HepG2 (cell line): ENCODE data around the gene KIF7. TPM values are rescaled to one million over a fixed set of nuclear protein-coding genes. Genes with fewer than 3 reads are reported as not detected.

Experiments used
- ATAC-seq: fragments of 200-7000 bp; cut with Tn5 transposase; 3 replicates; pipeline ENCODE4 v1.9.1; 2020; ENCODE audit warnings: mild to moderate bottlenecking, moderate library complexity
- BruUV-seq: library from RNA; stranded (reverse); fragments of 400-500 nt; replicated peaks from 2 replicates; lab custom pipeline; 2021; lab: Mats Ljungman, UMichigan
- CTCF ChIA-PET: fragments of 300-600 bp; formaldehyde crosslinking; extraction: SDS; loops from one replicate; lab custom pipeline; 2021; ENCODE audit warnings: low total read pairs, inconsistent platforms, low intra/inter-chr PET ratio; lab: Yijun Ruan, JAX
- POLR2A ChIA-PET: fragments of 350-600 bp; sonication (Branson Sonifier 250); formaldehyde crosslinking; loops from one replicate; lab custom pipeline; 2020; ENCODE audit warnings: antibody characterized with exemption, inconsistent platforms; lab: Yijun Ruan, JAX
- DNase-seq: peaks from one replicate; pipeline ENCODE4 v3.0.0-alpha.2; 2015; ENCODE audit warnings: low spot score
- FAIRE-seq: peaks from 3 replicates; lab custom pipeline; 2011; peaks lifted over from hg19 to GRCh38; lab: Jason Lieb, UNC
- H2AFZ ChIP-seq: one replicate; pipeline ENCODE4 v1.6.1; 2011; ENCODE audit warnings: low read length, inconsistent platforms
- H3K27ac ChIP-seq: fragments of 300-600 bp; 3 replicates; pipeline ENCODE4 v1.8.0; 2011; ENCODE audit warnings: mixed run types, mild to moderate bottlenecking, mixed read lengths, low read length, inconsistent platforms; ENCODE audit not compliant: insufficient read depth; ENCODE audit errors: extremely low read length
- H3K27me3 ChIP-seq, 2 experiments: fragments of 200-600 bp in 1 of 2; 2 replicates in 1 of 2; 3 replicates in 1 of 2; pipeline versions ENCODE4 v1.6.0 to v1.8.0; 2011; ENCODE audit warnings: low read length in 2 of 2, mild to moderate bottlenecking in 2 of 2, moderate library complexity in 2 of 2, inconsistent platforms in 1 of 2; ENCODE audit not compliant: insufficient read depth in 2 of 2, control insufficient read depth in 1 of 2
- H3K36me3 ChIP-seq, 2 experiments: fragments of 200-600 bp in 1 of 2; replicated peaks in 1 of 2; 2 replicates in 1 of 2; 3 replicates in 1 of 2; pipeline versions ENCODE4 v1.5.1 to v1.8.0; 2011; ENCODE audit warnings: low read length in 2 of 2, inconsistent platforms in 1 of 2; ENCODE audit not compliant: insufficient read depth in 2 of 2, control insufficient read depth in 1 of 2
- H3K4me1 ChIP-seq: 2 replicates; pipeline ENCODE4 v1.5.1; 2012; ENCODE audit warnings: low read length, inconsistent platforms; ENCODE audit not compliant: insufficient read depth
- H3K4me2 ChIP-seq: 2 replicates; pipeline ENCODE4 v1.6.0; 2011; ENCODE audit warnings: low read depth, low read length, inconsistent platforms
- H3K4me3 ChIP-seq, 3 experiments: fragments of 200-600 bp in 1 of 3; sonication (generic), shearing (Covaris generic) in 1 of 3; replicated peaks in 1 of 3; 2 replicates each; pipeline ENCODE4 v1.5.1; 2011 to 2016; ENCODE audit warnings: low read length in 3 of 3, inconsistent platforms in 2 of 3, low read depth in 2 of 3, mild to moderate bottlenecking in 2 of 3, control low read depth in 1 of 3, mixed read lengths in 1 of 3; ENCODE audit not compliant: insufficient read depth in 1 of 3
- H3K79me2 ChIP-seq: one replicate; pipeline ENCODE4 v1.6.1; 2011; ENCODE audit warnings: low read length, inconsistent platforms; ENCODE audit not compliant: insufficient read depth
- H3K9ac ChIP-seq: 2 replicates; pipeline ENCODE4 v1.6.0; 2011; ENCODE audit warnings: mild to moderate bottlenecking, low read depth, low read length, inconsistent platforms; ENCODE audit not compliant: insufficient read depth
- H3K9me3 ChIP-seq: 2 replicates; pipeline ENCODE4 v1.5.1; 2012; ENCODE audit warnings: mild to moderate bottlenecking, low read length
- H4K20me1 ChIP-seq: 2 replicates; pipeline ENCODE4 v1.6.0; 2011; ENCODE audit warnings: inconsistent platforms, mild to moderate bottlenecking, low read length, moderate library complexity; ENCODE audit not compliant: insufficient read depth
- CSRNP2 ChIP-seq: sonication (generic); formaldehyde crosslinking; conservative IDR thresholded peaks from 2 replicates; pipeline ENCODE4 v1.8.0; 2022; ENCODE audit warnings: low read depth, missing genetic modification reagents
- SALL2 ChIP-seq: sonication (generic); formaldehyde crosslinking; IDR thresholded peaks from 2 replicates; pipeline ENCODE4 v1.8.1; 2023; ENCODE audit warnings: mild to moderate bottlenecking, missing genetic modification reagents, inconsistent platforms
- TP53 ChIP-seq: sonication (generic); formaldehyde crosslinking; conservative IDR thresholded peaks from 2 replicates; pipeline ENCODE4 v1.4.0; 2020; ENCODE audit warnings: missing genetic modification reagents
- ZNF629 ChIP-seq: sonication (generic); formaldehyde crosslinking; conservative IDR thresholded peaks from 2 replicates; pipeline ENCODE4 v1.5.0; 2020; ENCODE audit warnings: missing genetic modification reagents
- WGBS: methylation state at CpG from one replicate; pipeline ENCODE4 v1.1.6; 2017; ENCODE audit warnings: low lambda C conversion rate; 5-methylcytosine and 5-hydroxymethylcytosine counted together
- in situ Hi-C: cut with HindIII; loops from 2 replicates; pipeline ENCODE4 v1.10.0; 2017; ENCODE audit warnings: low pct_unique_long_range_greater_than_20kb; ENCODE audit not compliant: extremely low pct_ligation_motif_present
- intact Hi-C: fragments of 100-400 bp; cut with micrococcal nuclease; formaldehyde crosslinking; loops from one replicate; pipeline ENCODE4 v1.10.0; 2022; ENCODE audit not compliant: unreplicated experiment
- polyA plus RNA-seq, 8 experiments: library from polyadenylated mRNA; depleted of rRNA in 3 of 8; stranded (reverse) in 7 of 8; unstranded in 1 of 8; fragments of >200 nt; fragmentation: Illumina TruSeq in 4 of 8; extraction: Trizol in 4 of 8; gene quantifications; 2 replicates each; pipeline versions ENCODE4 v1.2.1 to v1.2.3, GENCODE V29; 2011 to 2016; ENCODE audit warnings: low read depth in 4 of 8, missing spikeins in 1 of 8, mixed read lengths in 1 of 8; ENCODE audit not compliant: insufficient read depth in 1 of 8
- total RNA-seq, 5 experiments: library from RNA; depleted of rRNA; stranded (reverse); fragments of >200 nt; fragmentation: Illumina TruSeq; extraction: Trizol; gene quantifications; 2 replicates each; pipeline ENCODE4 v1.2.3, GENCODE V29; 2016; ENCODE audit warnings: low read depth in 1 of 5
- TF ChIP-seq, protein P1 (sequence below): sonication (generic); formaldehyde crosslinking; IDR thresholded peaks from 2 replicates; pipeline ENCODE4 v1.4.0; 2020; ENCODE audit warnings: missing genetic modification reagents

Gene KIF7
- total and polyA plus RNA-seq, 2 of the 13 experiments (the other 11 are each of a cell fraction or from before 2014, with no cell fraction given) = 1.5 to 6.2 TPM

GRCh38 chr15:89640245-89640644, 15.0 kb downstream of the KIF7 start:
- Histone ChIP-seq H3K4me3 (no peak overlapping the region), H3K9ac (no peak overlapping the region), H3K9me3 (no peaks in the 10 kb centered on the region), H3K27me3 (no peaks in the 10 kb centered on the region), H3K79me2 (no peaks in the 10 kb centered on the region), H3K27ac (no peak overlapping the region), H3K36me3 (peaks cover 0 to 2% of the 10 kb centered on the region in 2 experiments; a peak in 1 of 5 replicates), H3K4me1 (no peaks in the 10 kb centered on the region), H4K20me1 (no peaks in the 10 kb centered on the region), H3K4me2 (no peak overlapping the region), H2AFZ (no peak overlapping the region)
- TF ChIP-seq CSRNP2 (no peak), TP53 (no peak), ZNF629 (CRISPR knock-in tag) (peak; percentile 63), SALL2 (no peak)
- TF ChIP-seq, protein P1, sequence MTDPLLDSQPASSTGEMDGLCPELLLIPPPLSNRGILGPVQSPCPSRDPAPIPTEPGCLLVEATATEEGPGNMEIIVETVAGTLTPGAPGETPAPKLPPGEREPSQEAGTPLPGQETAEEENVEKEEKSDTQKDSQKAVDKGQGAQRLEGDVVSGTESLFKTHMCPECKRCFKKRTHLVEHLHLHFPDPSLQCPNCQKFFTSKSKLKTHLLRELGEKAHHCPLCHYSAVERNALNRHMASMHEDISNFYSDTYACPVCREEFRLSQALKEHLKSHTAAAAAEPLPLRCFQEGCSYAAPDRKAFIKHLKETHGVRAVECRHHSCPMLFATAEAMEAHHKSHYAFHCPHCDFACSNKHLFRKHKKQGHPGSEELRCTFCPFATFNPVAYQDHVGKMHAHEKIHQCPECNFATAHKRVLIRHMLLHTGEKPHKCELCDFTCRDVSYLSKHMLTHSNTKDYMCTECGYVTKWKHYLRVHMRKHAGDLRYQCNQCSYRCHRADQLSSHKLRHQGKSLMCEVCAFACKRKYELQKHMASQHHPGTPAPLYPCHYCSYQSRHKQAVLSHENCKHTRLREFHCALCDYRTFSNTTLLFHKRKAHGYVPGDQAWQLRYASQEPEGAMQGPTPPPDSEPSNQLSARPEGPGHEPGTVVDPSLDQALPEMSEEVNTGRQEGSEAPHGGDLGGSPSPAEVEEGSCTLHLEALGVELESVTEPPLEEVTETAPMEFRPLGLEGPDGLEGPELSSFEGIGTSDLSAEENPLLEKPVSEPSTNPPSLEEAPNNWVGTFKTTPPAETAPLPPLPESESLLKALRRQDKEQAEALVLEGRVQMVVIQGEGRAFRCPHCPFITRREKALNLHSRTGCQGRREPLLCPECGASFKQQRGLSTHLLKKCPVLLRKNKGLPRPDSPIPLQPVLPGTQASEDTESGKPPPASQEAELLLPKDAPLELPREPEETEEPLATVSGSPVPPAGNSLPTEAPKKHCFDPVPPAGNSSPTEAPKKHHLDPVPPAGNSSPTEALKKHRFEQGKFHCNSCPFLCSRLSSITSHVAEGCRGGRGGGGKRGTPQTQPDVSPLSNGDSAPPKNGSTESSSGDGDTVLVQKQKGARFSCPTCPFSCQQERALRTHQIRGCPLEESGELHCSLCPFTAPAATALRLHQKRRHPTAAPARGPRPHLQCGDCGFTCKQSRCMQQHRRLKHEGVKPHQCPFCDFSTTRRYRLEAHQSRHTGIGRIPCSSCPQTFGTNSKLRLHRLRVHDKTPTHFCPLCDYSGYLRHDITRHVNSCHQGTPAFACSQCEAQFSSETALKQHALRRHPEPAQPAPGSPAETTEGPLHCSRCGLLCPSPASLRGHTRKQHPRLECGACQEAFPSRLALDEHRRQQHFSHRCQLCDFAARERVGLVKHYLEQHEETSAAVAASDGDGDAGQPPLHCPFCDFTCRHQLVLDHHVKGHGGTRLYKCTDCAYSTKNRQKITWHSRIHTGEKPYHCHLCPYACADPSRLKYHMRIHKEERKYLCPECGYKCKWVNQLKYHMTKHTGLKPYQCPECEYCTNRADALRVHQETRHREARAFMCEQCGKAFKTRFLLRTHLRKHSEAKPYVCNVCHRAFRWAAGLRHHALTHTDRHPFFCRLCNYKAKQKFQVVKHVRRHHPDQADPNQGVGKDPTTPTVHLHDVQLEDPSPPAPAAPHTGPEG = no peak
- ChIA-PET CTCF (no interaction called here), POLR2A (no interaction called here)
- WGBS = 98% methylated on average over 5 of the region's 5 CpGs
- intact Hi-C loops = no loop called here
- in situ Hi-C loops = no loop called here
- ATAC-seq = no peak
- FAIRE-seq = no peak
- BruUV-seq = no TSS peak
- DNase-seq = no peak
